ENCODE results near the gene ARHGAP15. TPM values are rescaled to one million over a fixed set of nuclear protein-coding genes. Genes with fewer than 3 reads are reported as not detected.

ARHGAP15 gene
- total RNA-seq, 4 donors from 2014 or later, result 1.2 to 6.0 (median 3.4) TPM

DNA sequence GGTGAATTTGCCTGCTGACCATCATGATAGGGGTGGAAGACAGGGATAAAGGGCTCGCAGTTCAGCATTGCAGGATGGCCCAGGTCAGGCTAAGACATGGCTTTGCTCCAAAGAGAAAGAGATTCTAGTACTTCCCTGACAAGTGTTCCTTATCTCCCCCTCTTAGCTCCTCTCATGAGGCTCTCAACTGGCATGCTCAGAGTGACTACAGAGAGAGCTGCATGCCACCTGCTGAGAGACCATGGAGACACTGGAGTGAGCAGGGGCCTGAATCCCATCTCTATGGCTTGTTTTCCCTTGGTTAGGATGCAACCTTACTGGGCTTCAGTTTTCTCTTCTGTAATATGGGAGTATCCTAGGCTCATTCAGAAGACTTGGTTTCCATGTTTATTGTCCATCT, 94.3 kb downstream of the ARHGAP15 start:
- no peak overlapping the region for H3K4me3 ChIP-seq
- DNase-seq (ENCODE audit: low spot score in 2 of 2), result no peak
- H3K27ac ChIP-seq, result no peak overlapping the region
- H3K27me3 ChIP-seq, result no peaks in the 10 kb centered on the region
- TF ChIP-seq POLR2A (IDR thresholded peaks at IDR 0.05), result no peak
- no peak for TF ChIP-seq CTCF (IDR thresholded peaks at IDR 0.05)
- TF ChIP-seq POLR2AphosphoS5 (IDR thresholded peaks at IDR 0.05), result no peak
- no peak for TF ChIP-seq EP300 (IDR thresholded peaks at IDR 0.05)
- H3K36me3 ChIP-seq, result no peaks in the 10 kb centered on the region
- 94% methylated on average over 1 of the region's 1 CpG for WGBS
- no peaks in the 10 kb centered on the region for H3K9me3 ChIP-seq
- no peaks in the 10 kb centered on the region for H3K4me1 ChIP-seq

DNA sequence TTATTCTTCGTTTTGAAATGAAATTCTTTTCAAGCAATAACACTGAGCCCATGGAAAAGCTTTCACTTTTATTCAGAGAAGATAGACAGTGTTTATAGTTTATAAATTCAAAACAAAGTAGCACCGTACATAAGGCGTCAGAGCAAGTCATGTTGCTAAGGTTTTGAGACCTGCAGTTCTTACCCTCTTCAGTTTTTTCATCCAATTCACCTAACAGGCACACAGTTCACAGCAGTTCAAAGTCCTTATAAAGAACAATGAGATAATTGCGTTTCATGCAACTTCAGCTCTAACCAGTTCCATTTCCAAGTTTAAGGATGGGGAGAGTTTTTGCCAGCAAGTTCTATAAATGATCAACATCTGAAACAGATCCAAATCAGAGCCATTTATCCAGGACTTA, 96.7 kb downstream of the ARHGAP15 start:
- DNase-seq (ENCODE audit: low spot score in 2 of 2), result no peak
- no peak overlapping the region for H3K27ac ChIP-seq
- no peaks in the 10 kb centered on the region for H3K4me1 ChIP-seq
- no peaks in the 10 kb centered on the region for H3K27me3 ChIP-seq
- no peaks in the 10 kb centered on the region for H3K9me3 ChIP-seq
- no peaks in the 10 kb centered on the region for H3K36me3 ChIP-seq
- WGBS, result 75% methylated on average over 4 of the region's 4 CpGs
- H3K4me3 ChIP-seq, result no peak overlapping the region
- no peak for TF ChIP-seq POLR2A (IDR thresholded peaks at IDR 0.05)
- TF ChIP-seq POLR2AphosphoS5 (IDR thresholded peaks at IDR 0.05), result no peak
- no peak for TF ChIP-seq EP300 (IDR thresholded peaks at IDR 0.05)
- TF ChIP-seq CTCF (IDR thresholded peaks at IDR 0.05), result no peak

- H3K9me3 ChIP-seq, result no peaks in the 10 kb centered on the region
- no peak overlapping the region for H3K4me3 ChIP-seq
- TF ChIP-seq POLR2AphosphoS5 (IDR thresholded peaks at IDR 0.05) (no peak), POLR2A (IDR thresholded peaks at IDR 0.05) (no peak), CTCF (IDR thresholded peaks at IDR 0.05) (no peak), EP300 (IDR thresholded peaks at IDR 0.05) (no peak)
- DNase-seq (ENCODE audit: low spot score in 2 of 2), result no peak
- no peaks in the 10 kb centered on the region for H3K27me3 ChIP-seq
- no peaks in the 10 kb centered on the region for H3K4me1 ChIP-seq
- H3K36me3 ChIP-seq, result no peaks in the 10 kb centered on the region
- 90% methylated on average over 5 of the region's 5 CpGs for WGBS
- H3K27ac ChIP-seq, result no peak overlapping the region
Measured at GRCh38 chr2:143226714-143227541, 97.7 kb downstream of the ARHGAP15 start.

DNA sequence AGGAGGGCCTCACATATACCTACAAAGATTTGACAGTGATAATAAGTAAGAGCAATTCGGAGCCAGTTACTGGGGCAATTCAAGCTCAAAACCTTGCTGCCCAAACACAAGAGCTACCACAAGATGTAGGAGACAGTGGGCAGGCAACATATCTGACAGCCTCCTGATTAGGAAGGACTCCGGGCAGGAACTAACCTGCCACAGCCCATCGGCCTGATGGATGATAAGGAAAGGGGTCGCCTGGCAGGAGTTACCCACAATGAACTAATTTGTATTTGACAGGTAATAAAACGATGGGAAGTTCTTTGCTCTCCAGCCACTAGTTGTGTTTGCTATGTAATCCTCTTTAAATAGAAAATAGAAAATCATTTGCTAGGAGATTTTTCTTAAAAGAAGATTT, 100.2 kb downstream of the ARHGAP15 start:
- Histone ChIP-seq H3K4me1 (no peaks in the 10 kb centered on the region), H3K36me3 (no peaks in the 10 kb centered on the region), H3K27ac (no peak overlapping the region), H3K9me3 (no peaks in the 10 kb centered on the region), H3K27me3 (no peaks in the 10 kb centered on the region), H3K4me3 (no peak overlapping the region)
- TF ChIP-seq EP300 (IDR thresholded peaks at IDR 0.05) (no peak), CTCF (IDR thresholded peaks at IDR 0.05) (no peak), POLR2A (IDR thresholded peaks at IDR 0.05) (no peak), POLR2AphosphoS5 (IDR thresholded peaks at IDR 0.05) (no peak)
- DNase-seq (ENCODE audit: low spot score in 2 of 2), result no peak
- WGBS, result 41% methylated on average over 5 of the region's 5 CpGs

- no peak overlapping the region for H3K4me3 ChIP-seq
- no peaks in the 10 kb centered on the region for H3K36me3 ChIP-seq
- no peak overlapping the region for H3K27ac ChIP-seq
- H3K9me3 ChIP-seq, result no peaks in the 10 kb centered on the region
- DNase-seq (ENCODE audit: low spot score in 2 of 2), result no peak
- no peak for TF ChIP-seq EP300 (IDR thresholded peaks at IDR 0.05)
- TF ChIP-seq POLR2AphosphoS5 (IDR thresholded peaks at IDR 0.05), result no peak
- no peak for TF ChIP-seq CTCF (IDR thresholded peaks at IDR 0.05)
- no peak for TF ChIP-seq POLR2A (IDR thresholded peaks at IDR 0.05)
- H3K27me3 ChIP-seq, result no peaks in the 10 kb centered on the region
- WGBS, result 52% methylated on average over 2 of the region's 2 CpGs
- H3K4me1 ChIP-seq, result no peaks in the 10 kb centered on the region
Measured at GRCh38 chr2:143229952-143230351, 100.7 kb downstream of the ARHGAP15 start.

Data from suprapubic skin (tissue), 4 donors.